Suprapubic skin (tissue), 3 donors: ENCODE data around the gene CMTM3.

ENCODE experiments used
- CTCF ChIP-seq, 2 donors: fragments of 200-600 bp in 1 of 2; fragments of 450-650 bp in 1 of 2; sonication (generic) in 1 of 2; IDR thresholded peaks; one replicate each; pipeline ENCODE4 v1.5.1; 2016 to 2019; ENCODE audit warnings: antibody characterized with exemption in 2 of 2, mild to moderate bottlenecking in 1 of 2, moderate library complexity in 1 of 2
- EP300 ChIP-seq: sonication (generic); formaldehyde crosslinking; IDR thresholded peaks from one replicate; pipeline ENCODE4 v1.6.1; 2017; ENCODE audit warnings: antibody characterized with exemption
- POLR2A ChIP-seq, 2 donors: fragments of 450-650 bp; IDR thresholded peaks; one replicate each; pipeline ENCODE4 v1.6.1; 2017; ENCODE audit warnings: antibody characterized with exemption in 2 of 2, mild to moderate bottlenecking in 2 of 2, moderate library complexity in 2 of 2

DNA sequence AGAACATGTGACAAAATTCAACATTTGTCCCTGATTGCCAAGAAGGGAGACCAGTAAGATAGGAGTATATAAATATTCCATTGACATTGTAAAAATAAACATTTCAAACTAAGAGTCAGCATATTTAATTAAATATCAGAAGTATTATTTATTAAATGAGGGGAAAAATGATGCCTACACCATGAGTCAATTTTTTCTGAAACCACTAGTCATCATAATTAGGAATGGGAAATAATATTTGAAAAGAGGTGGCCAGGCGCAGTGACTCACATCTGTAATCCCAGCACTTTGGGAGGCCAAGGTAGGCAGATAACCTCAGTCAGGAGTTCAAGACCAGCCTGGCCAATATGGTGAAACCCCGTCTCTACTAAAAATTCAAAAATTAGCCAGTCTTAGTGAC, 36.1 kb upstream of the CMTM3 start:
- TF ChIP-seq CTCF (IDR thresholded peaks at IDR 0.05) (no peak), EP300 (no peak), POLR2A (IDR thresholded peaks at IDR 0.05) (no peak)
